Trophoblast cell (in vitro differentiated cells and primary cell): ENCODE data around the gene MAFB.

Experiments
- DNase-seq, 2 donors: peaks; one replicate each; pipeline ENCODE4 v3.0.0-alpha.2; 2016
- H2AFZ ChIP-seq: 2 replicates; pipeline ENCODE4 v1.6.1; 2013; ENCODE audit warnings: low read length, moderate library complexity, mild to moderate bottlenecking; ENCODE audit not compliant: insufficient read depth, poor library complexity
- H2AK5ac ChIP-seq: 2 replicates; pipeline ENCODE4 v1.6.1; 2013; ENCODE audit warnings: mild to moderate bottlenecking, low read length
- H2BK120ac ChIP-seq: 2 replicates; pipeline ENCODE4 v1.6.1; 2013; ENCODE audit warnings: low read length, mild to moderate bottlenecking, moderate library complexity; ENCODE audit not compliant: insufficient read depth, poor library complexity
- H2BK12ac ChIP-seq: 2 replicates; pipeline ENCODE4 v1.6.1; 2013; ENCODE audit warnings: mild to moderate bottlenecking, low read length, moderate library complexity
- H2BK5ac ChIP-seq: 2 replicates; pipeline ENCODE4 v1.6.1; 2013; ENCODE audit warnings: low read length, low read depth, moderate library complexity, mild to moderate bottlenecking; ENCODE audit not compliant: poor library complexity
- H3K14ac ChIP-seq: 2 replicates; pipeline ENCODE4 v1.6.1; 2013; ENCODE audit warnings: mild to moderate bottlenecking, low read length
- H3K18ac ChIP-seq: 2 replicates; pipeline ENCODE4 v1.6.1; 2013; ENCODE audit warnings: mild to moderate bottlenecking, low read length
- H3K23ac ChIP-seq: 2 replicates; pipeline ENCODE4 v1.6.1; 2013; ENCODE audit warnings: low read length
- H3K27ac ChIP-seq: 2 replicates; pipeline ENCODE4 v1.5.1; 2013; ENCODE audit warnings: low read depth, mild to moderate bottlenecking, inconsistent platforms, low read length, moderate library complexity
- H3K27me3 ChIP-seq: 2 replicates; pipeline ENCODE4 v1.6.1; 2013; ENCODE audit warnings: inconsistent platforms, mild to moderate bottlenecking, low read length, moderate library complexity; ENCODE audit not compliant: insufficient read depth
- H3K36me3 ChIP-seq, 2 experiments: 1 replicate in 1 of 2; 2 replicates in 1 of 2; pipeline ENCODE4 v1.6.1; 2013; ENCODE audit warnings: low read length in 2 of 2, mild to moderate bottlenecking in 2 of 2, moderate library complexity in 1 of 2; ENCODE audit not compliant: insufficient read depth in 2 of 2, control insufficient read depth in 1 of 2
- H3K4ac ChIP-seq: 2 replicates; pipeline ENCODE4 v1.6.1; 2013; ENCODE audit warnings: low read depth, mild to moderate bottlenecking, low read length, moderate library complexity
- H3K4me1 ChIP-seq, 2 experiments: 1 replicate in 1 of 2; 2 replicates in 1 of 2; pipeline ENCODE4 v1.6.1; 2013; ENCODE audit warnings: low read length in 2 of 2, mild to moderate bottlenecking in 2 of 2, moderate library complexity in 1 of 2; ENCODE audit not compliant: insufficient read depth in 2 of 2, control insufficient read depth in 1 of 2
- H3K4me2 ChIP-seq: 2 replicates; pipeline ENCODE4 v1.6.1; 2013; ENCODE audit warnings: inconsistent platforms, mild to moderate bottlenecking, low read length, moderate library complexity
- H3K4me3 ChIP-seq: 2 replicates; pipeline ENCODE4 v1.5.1; 2013; ENCODE audit warnings: mild to moderate bottlenecking, low read depth, low read length, inconsistent platforms
- H3K79me1 ChIP-seq: one replicate; pipeline ENCODE4 v1.6.1; 2013; ENCODE audit warnings: low read length
- H3K79me2 ChIP-seq: 2 replicates; pipeline ENCODE4 v1.6.1; 2013; ENCODE audit warnings: low read length, mild to moderate bottlenecking; ENCODE audit not compliant: control insufficient read depth, insufficient read depth, poor library complexity
- H3K9ac ChIP-seq: 2 replicates; pipeline ENCODE4 v1.6.1; 2013; ENCODE audit warnings: mild to moderate bottlenecking, low read length
- H3K9me3 ChIP-seq: 2 replicates; pipeline ENCODE4 v1.6.1; 2013; ENCODE audit warnings: low read depth, mild to moderate bottlenecking, control low read depth, inconsistent platforms, low read length; ENCODE audit not compliant: insufficient read depth
- H4K12ac ChIP-seq: 2 replicates; pipeline ENCODE4 v1.6.1; 2013; ENCODE audit warnings: low read depth, mild to moderate bottlenecking, low read length, moderate library complexity
- H4K8ac ChIP-seq: 2 replicates; pipeline ENCODE4 v1.6.1; 2013; ENCODE audit warnings: low read depth, mild to moderate bottlenecking, low read length, moderate library complexity
- H4K91ac ChIP-seq: one replicate; pipeline ENCODE4 v1.6.1; 2013; ENCODE audit warnings: low read depth, mild to moderate bottlenecking, low read length, moderate library complexity
- WGBS: extraction: QIAGEN DNeasy Blood & Tissue Kit; methylation state at CpG from one replicate; pipeline ENCODE4 v1.1.7; 2013; ENCODE audit warnings: missing lambda C conversion rate; ENCODE audit not compliant: insufficient read length, insufficient coverage; ENCODE audit errors: extremely low coverage; 5-methylcytosine and 5-hydroxymethylcytosine counted together

MAFB gene

GRCh38 chr20:40727960-40728359 is 38.9 kb upstream of the MAFB start:
- Histone ChIP-seq H2AFZ (no peak overlapping the region), H2BK12ac (no peak overlapping the region), H3K23ac (no peak overlapping the region), H3K4me1 (no peaks in the 10 kb centered on the region), H3K18ac (no peak overlapping the region), H3K27ac (no peak overlapping the region), H2AK5ac (no peak overlapping the region), H3K9ac (no peak overlapping the region), H3K79me2 (no peaks in the 10 kb centered on the region), H3K4ac (no peak overlapping the region), H3K79me1 (no peaks in the 10 kb centered on the region), H2BK120ac (no peak overlapping the region), H4K91ac (no peak overlapping the region), H4K12ac (no peak overlapping the region), H3K4me2 (no peak overlapping the region), H3K36me3 (no peaks in the 10 kb centered on the region), H3K14ac (no peak overlapping the region), H2BK5ac (no peak overlapping the region), H3K4me3 (no peak overlapping the region), H3K9me3 (peaks cover 2% of the 10 kb centered on the region), H3K27me3 (no peaks in the 10 kb centered on the region), H4K8ac (no peak overlapping the region)
- DNase-seq, result no peak

- Histone ChIP-seq H3K14ac (no peak overlapping the region), H4K91ac (no peak overlapping the region), H3K9me3 (peaks cover 4% of the 10 kb centered on the region), H3K79me1 (no peaks in the 10 kb centered on the region), H3K27ac (no peak overlapping the region), H3K18ac (no peak overlapping the region), H3K4me2 (no peak overlapping the region), H2BK120ac (no peak overlapping the region), H3K27me3 (no peaks in the 10 kb centered on the region), H4K8ac (no peak overlapping the region), H3K36me3 (no peaks in the 10 kb centered on the region), H4K12ac (no peak overlapping the region), H3K79me2 (no peaks in the 10 kb centered on the region), H2BK5ac (no peak overlapping the region), H2AK5ac (no peak overlapping the region), H3K4me1 (no peaks in the 10 kb centered on the region), H2BK12ac (no peak overlapping the region), H3K4me3 (no peak overlapping the region), H2AFZ (no peak overlapping the region), H3K9ac (no peak overlapping the region), H3K4ac (no peak overlapping the region), H3K23ac (no peak overlapping the region)
- DNase-seq, result no peak
- WGBS, result no CpG with 5 or more reads among the region's 3 CpGs
Measured at GRCh38 chr20:40726776-40727175, 37.7 kb upstream of the MAFB start.

GRCh38 chr20:40724566-40724965 is 35.5 kb upstream of the MAFB start:
- Histone ChIP-seq H3K4me3 (no peak overlapping the region), H3K14ac (no peak overlapping the region), H2BK12ac (no peak overlapping the region), H3K18ac (no peak overlapping the region), H3K79me2 (no peaks in the 10 kb centered on the region), H4K8ac (no peak overlapping the region), H3K79me1 (no peaks in the 10 kb centered on the region), H3K23ac (no peak overlapping the region), H3K9ac (peak overlapping the region; percentile 27), H4K12ac (no peak overlapping the region), H3K4me1 (no peaks in the 10 kb centered on the region), H4K91ac (no peak overlapping the region), H3K4ac (no peak overlapping the region), H2AFZ (no peak overlapping the region), H3K4me2 (no peak overlapping the region), H3K27ac (no peak overlapping the region), H3K36me3 (no peaks in the 10 kb centered on the region), H2AK5ac (no peak overlapping the region), H3K27me3 (no peaks in the 10 kb centered on the region), H3K9me3 (peaks cover 4% of the 10 kb centered on the region), H2BK5ac (no peak overlapping the region), H2BK120ac (no peak overlapping the region)
- no peak for DNase-seq
- no CpG with 5 or more reads among the region's 7 CpGs for whole genome bisulfite sequencing

- peaks cover 4% of the 10 kb centered on the region for H3K9me3 ChIP-seq
- no peak overlapping the region for H2BK120ac ChIP-seq
- H4K8ac ChIP-seq, result no peak overlapping the region
- H2AK5ac ChIP-seq, result no peak overlapping the region
- no peak for DNase-seq
- H3K4me2 ChIP-seq, result no peak overlapping the region
- no peak overlapping the region for H3K14ac ChIP-seq
- no peak overlapping the region for H4K12ac ChIP-seq
- no peak overlapping the region for H3K4me3 ChIP-seq
- no peaks in the 10 kb centered on the region for H3K79me1 ChIP-seq
- H3K27me3 ChIP-seq, result no peaks in the 10 kb centered on the region
- no peak overlapping the region for H3K18ac ChIP-seq
- no peaks in the 10 kb centered on the region for H3K36me3 ChIP-seq
- no peak overlapping the region for H3K27ac ChIP-seq
- no peak overlapping the region for H2BK12ac ChIP-seq
- H4K91ac ChIP-seq, result no peak overlapping the region
- WGBS, result no CpG with 5 or more reads among the region's 1 CpG
- H3K4ac ChIP-seq, result no peak overlapping the region
- H2AFZ ChIP-seq, result no peak overlapping the region
- H2BK5ac ChIP-seq, result no peak overlapping the region
- H3K9ac ChIP-seq, result no peak overlapping the region
- H3K4me1 ChIP-seq, result no peaks in the 10 kb centered on the region
- no peaks in the 10 kb centered on the region for H3K79me2 ChIP-seq
- H3K23ac ChIP-seq, result no peak overlapping the region
Measured at GRCh38 chr20:40720826-40721225, 31.8 kb upstream of the MAFB start.
